ENCODE measurements around the gene GLB1L.

Gene GLB1L

DNA sequence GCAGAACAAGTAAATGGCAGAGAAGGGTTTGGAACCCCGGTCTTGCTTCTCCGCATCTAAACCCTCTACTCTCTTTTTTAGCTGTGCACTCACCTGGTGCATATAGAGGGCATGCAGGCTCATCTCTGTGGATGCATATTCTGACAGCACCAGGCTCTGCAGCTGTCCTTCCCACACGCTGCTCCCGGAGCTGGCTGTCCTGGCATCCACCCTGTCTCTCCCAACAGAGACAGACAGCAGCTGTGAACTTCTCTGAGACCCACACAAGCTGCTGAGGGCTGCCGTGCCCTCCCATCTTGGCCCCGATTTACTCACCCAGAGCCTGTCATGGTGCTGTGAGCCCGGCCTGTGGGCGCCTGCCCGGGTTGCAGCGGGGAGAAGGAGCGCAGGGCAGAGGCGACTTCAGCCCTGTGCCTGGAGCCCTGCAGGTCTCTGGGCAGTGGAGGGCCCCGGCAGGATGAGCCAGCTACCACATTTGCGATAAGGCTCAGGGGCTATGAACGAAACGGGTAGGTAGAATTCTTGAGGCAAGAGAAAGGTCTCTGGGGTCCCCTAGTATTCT, 23.2 kb downstream of the GLB1L start:
- no peak overlapping the region for H3K4me3 ChIP-seq (ENCODE audit: low read length)
- TF ChIP-seq, protein P1, sequence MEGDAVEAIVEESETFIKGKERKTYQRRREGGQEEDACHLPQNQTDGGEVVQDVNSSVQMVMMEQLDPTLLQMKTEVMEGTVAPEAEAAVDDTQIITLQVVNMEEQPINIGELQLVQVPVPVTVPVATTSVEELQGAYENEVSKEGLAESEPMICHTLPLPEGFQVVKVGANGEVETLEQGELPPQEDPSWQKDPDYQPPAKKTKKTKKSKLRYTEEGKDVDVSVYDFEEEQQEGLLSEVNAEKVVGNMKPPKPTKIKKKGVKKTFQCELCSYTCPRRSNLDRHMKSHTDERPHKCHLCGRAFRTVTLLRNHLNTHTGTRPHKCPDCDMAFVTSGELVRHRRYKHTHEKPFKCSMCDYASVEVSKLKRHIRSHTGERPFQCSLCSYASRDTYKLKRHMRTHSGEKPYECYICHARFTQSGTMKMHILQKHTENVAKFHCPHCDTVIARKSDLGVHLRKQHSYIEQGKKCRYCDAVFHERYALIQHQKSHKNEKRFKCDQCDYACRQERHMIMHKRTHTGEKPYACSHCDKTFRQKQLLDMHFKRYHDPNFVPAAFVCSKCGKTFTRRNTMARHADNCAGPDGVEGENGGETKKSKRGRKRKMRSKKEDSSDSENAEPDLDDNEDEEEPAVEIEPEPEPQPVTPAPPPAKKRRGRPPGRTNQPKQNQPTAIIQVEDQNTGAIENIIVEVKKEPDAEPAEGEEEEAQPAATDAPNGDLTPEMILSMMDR (IDR thresholded peaks at IDR 0.05; ENCODE audit: insufficient read depth, low read depth, low read length, missing control alignments), result no peak
- no peak for DNase-seq (ENCODE audit: low read depth)

DNA sequence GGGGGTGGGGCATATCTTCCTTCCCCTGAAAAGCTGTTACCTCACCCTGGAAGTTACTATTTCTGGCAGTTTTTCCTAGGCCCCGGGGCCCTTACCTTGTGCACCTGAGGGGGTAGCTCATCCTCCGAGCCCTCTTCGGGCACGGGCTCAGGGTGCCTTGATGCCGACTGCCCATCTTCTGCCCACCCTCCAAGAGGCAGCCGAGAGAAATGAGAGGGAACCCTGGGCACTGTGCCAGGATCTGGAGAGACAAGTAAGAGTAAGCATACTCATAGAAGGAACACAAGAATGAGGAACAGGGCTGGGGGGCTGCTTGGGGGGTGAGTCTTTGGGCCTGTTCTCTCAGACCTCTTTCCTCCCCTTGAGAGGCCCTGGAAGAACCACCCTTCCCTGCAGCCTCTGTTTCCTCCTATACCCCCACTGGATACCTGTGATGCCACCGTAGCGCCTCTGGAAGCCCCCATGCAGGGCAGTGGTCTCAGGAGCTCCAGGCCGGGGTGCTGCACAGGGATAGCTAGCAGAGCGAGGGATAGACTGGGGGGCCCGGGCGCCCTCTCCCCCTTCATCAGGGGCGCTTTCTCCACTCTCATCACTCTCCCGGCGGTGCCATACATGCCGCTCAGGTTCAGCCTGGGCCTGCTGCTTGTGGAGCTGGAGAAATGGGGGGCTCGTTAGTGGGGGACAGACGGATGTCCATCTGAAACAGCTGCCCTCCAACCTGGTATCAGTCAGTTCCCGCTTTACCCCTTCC, 24.4 kb downstream of the GLB1L start:
- H3K4me3 ChIP-seq (ENCODE audit: low read length), result no peak overlapping the region
- TF ChIP-seq, protein P1 (IDR thresholded peaks at IDR 0.05; ENCODE audit: insufficient read depth, low read depth, low read length, missing control alignments), result no peak
- no peak for DNase-seq (ENCODE audit: low read depth)

DNA sequence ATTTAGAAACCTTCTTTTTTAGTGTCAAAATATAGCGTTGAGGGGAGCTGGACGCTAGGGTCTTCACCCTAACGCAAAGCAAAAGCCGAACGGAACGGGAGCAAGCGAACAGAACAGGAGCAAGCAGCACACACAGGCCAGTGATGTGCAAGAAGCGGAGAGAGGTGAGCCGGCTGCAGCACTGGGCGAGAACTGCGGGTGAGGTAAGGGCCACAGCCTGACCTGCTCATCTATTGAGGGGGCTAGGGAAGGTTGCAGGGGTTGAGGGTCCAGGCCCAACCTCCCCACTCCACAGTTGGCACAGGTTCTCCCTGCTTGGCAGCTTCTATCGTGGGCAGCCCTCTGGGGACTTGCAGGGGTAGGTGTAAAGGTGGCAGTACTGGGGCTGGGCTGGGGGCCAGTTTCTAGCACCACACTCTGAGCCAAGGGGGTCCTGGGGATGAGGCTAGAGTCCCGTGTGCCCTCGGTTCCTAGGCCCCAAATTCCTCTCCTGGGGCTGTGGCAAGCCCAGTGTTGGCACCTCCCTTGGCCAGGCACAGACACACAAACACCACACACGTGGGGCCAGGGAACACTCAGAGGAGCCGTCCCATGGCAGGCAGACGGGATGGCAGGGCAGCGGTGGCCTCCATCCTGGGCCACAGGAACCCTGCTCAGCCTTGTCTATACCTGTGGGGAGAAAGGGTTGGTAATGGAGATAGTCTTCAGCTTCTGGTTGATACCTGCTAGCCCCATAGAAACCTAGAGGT, 25.3 kb downstream of the GLB1L start:
- TF ChIP-seq, protein P1 (IDR thresholded peaks at IDR 0.05; ENCODE audit: insufficient read depth, low read depth, low read length, missing control alignments), result no peak
- no peak overlapping the region for H3K4me3 ChIP-seq (ENCODE audit: low read length)
- DNase-seq (ENCODE audit: low read depth), result no peak

DNA sequence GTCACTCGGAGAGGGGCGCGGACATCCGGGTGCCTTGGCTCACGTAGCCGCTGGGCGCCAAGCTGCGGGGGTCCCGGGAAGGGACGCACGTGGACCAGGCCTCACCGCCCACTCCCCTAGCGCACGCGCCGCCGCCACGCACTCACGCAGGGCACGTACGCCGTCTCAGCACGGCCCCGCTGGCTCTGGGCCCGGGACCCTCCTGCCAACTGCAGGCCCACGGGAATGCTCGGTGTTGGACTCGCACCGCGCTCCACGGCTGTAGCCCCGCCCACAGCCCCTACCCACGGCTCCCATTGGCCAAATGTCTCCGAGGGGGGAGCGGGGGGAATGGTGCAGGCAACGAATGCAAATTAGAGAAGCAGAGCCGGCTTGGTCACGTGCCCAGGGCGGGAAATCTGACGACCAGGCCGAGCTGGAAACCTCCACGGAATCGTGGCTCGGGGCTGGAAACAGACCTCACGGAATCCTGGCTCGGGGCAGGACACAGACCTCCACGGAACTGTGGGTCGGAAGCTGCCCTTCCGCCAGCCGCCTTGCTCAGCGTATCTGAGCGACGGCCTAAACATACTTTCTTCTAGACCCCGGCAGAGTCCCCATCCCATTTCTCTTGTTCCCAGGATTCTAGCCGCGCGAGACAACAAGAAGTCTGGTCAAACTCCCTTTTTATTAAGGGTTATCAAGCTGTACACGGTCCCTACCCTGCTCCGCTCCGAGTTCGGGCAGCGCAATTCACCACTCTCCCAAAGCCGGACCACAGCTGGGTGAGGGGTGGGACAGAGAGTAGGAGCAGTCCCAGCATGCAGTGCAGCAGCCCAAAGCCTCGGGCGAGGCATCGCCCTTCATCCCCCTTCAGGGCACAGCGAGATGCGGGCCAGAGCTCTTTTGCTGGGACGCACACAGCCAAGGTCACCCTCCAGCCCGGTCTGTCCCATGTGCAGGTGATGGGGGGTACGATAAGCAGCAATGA, 26.2 kb downstream of the GLB1L start, which contains the start of gene ABCB6:
Gene ABCB6 (minus strand): TSS at position 227 of the 970 bp plus-strand sequence. CDS start 285 bp downstream, outside the sequence.
- peak within 1 kb of the TSS; percentile 70 for H3K4me3 ChIP-seq (ENCODE audit: low read length)
- peak; percentile 92 for DNase-seq (ENCODE audit: low read depth)
- TF ChIP-seq, protein P1 (IDR thresholded peaks at IDR 0.05; ENCODE audit: insufficient read depth, low read depth, low read length, missing control alignments), result no peak

DNA sequence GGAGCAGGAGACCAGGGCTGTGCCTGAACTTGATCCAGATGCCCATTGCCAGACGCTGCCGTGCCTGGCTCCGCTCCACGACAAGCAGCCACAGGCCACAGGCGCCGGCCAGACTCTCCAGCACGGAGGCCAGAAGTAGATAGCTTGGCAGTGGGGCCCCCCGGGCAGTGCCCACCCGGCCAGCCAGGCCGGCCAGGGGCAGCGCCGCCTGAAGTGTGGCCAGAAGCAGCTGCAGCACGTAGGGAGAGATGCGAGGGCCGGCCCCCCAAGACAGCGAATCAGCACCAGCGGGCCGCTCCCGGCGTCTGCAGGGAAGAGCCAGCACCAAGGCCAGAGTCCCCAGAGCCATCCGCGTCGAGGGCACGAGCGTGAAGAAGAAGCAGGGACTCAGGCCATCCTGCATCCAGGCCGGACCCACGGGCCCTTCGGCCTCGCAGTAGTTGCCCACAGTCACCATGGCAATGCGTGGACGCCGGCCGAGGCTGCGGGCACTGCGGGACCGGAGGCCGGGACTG, 27.0 kb downstream of the GLB1L start:
- TF ChIP-seq, protein P1 (IDR thresholded peaks at IDR 0.05; ENCODE audit: insufficient read depth, low read depth, low read length, missing control alignments), result no peak
- H3K4me3 ChIP-seq (ENCODE audit: low read length), result peak overlapping the region; percentile 70
- peak; percentile 75 for DNase-seq (ENCODE audit: low read depth)

DNA sequence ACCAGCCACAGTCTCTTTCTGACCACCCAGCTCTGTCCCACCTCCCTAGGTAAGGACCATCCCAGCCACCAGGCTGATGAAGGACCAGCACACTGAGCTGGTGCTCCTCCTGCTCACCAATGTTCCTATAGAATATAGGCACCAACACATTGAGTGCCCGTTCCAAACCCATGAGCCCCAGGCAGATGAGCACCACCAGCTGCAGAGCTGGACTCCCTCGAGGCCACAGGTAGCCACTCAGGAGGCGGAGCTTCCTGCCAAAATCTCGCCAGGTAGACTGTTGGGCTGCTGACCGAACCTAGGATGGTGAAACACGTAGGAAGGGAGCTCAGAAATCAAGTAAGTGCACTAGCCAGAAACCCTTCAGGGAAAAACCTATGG, 28.7 kb downstream of the GLB1L start:
- H3K4me3 ChIP-seq (ENCODE audit: low read length), result no peak overlapping the region
- no peak for DNase-seq (ENCODE audit: low read depth)
- TF ChIP-seq, protein P1 (IDR thresholded peaks at IDR 0.05; ENCODE audit: insufficient read depth, low read depth, low read length, missing control alignments), result no peak
